AG20443 (cell line): Measurements from ENCODE around the gene MAP2K5.
A peak's percentile ranks its signal among the peaks of the same experiment; 100 is the strongest.

Experiments
- DNase-seq: peaks from one replicate; pipeline ENCODE4 v3.0.0; 2012; ENCODE audit warnings: low spot score, mixed read lengths

MAP2K5 gene

DNA sequence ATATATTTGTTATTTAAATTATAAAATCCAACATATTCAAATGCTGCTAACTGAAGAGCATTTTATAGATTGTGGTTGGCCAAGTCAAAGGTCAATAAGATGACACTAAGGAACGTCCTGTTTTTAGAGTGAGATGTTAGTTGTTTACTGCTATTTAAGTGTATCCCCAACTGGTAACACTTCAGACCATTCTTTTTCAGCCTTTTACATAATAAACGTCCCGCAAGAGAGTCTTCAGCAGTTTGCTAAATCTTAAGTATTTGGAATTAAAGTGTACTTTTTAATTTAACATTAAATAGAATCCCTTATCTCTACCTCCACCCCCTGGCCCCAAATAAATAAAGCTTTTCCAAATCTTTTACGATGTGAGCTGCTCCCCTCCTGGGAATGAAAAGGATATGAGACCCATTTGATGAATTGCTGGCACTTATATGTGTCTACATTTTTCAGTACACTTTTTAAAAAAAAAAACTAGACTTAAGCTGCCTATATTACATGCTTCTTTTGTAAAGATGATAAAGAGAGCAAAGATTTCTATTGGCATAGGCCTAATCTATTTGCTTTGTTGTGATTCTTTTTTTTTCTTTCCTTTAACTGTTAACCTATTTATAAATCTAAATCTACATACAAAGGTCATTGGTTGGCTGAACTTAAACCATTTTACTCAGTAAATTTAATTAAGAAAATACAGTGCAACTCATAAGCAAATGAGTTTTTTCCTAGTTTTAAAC, 181.0 kb downstream of the MAP2K5 start:
- no peak for DNase-seq

DNA sequence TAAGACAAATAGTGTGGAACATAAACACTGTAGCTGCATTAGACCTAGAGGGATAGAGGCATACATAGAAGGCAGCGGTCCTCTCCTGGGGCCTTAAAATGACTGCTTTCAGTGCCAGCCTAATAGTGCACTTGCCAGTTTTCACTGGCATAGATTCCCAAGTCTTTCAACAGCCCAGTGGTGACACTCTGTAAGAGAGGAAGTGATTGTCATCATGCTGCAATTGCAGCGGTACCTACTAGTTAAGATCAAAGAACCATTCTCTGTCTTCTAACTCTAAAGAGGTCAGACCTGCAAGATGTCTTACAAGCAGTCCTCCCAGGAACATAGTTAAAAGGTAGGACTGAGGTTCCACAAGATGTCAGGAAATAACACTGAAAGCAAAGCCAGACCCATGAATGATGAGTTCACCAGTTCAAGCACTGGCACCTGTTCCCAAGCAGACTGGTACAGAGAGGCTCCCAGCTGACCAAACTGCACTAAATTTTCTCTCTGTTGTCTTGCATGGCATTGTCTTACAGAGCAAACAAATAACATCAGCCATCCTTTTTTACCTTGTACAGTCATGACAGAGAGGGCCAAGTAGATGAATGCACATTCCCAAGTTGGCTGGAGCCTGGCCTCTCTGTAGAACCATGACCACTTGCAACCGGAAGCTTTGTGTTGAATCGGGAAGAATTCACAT, 182.3 kb downstream of the MAP2K5 start:
- no peak for DNase-seq

DNA sequence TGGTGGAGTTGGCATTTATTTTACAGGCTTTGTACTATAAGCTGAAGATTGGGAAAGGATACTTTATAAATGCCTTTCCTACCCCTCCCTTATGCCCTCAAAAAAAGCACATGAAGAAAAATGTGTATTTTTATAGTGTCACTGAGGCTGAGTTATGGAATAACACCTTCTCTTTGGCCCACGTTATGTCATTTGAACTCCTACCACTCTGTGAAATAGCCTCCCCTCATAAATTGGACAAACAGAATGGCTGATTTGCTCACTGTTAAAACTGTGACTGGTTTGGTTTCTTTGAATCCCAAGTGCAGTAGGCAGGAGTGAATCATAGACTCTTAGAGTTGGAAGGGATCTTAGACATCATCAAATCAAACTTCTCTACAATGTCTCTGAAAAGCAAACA, 187.6 kb downstream of the MAP2K5 start:
- DNase-seq, result no peak

- DNase-seq, result no peak
These were observed 188.7 kb downstream of the MAP2K5 start for GRCh38 chr15:67731112-67731721.

DNA sequence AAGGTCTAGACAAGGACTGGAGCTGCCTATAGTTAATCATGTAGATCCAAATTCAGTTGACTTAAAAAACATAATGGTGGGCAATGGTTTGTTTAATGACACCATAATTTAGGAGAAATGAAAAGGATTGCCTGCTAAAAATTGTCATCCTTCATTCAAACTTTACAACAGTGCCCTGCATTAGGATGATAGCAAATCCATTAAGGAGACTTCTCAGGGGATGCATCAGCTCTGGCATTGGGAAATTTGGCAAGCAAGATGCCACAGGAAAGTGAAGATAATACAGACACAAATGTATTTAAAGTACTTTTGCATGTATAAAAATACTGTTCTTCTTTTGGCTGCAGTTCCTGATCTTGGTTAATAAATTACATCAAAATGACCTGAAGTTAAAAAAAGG, 189.7 kb downstream of the MAP2K5 start:
- DNase-seq, result no peak

- no peak for DNase-seq
These were observed 190.3 kb downstream of the MAP2K5 start for GRCh38 chr15:67732671-67733374.

GRCh38 chr15:67735896-67736295, 193.4 kb downstream of the MAP2K5 start:
- DNase-seq, result no peak

GRCh38 chr15:67736810-67737209, 194.3 kb downstream of the MAP2K5 start:
- DNase-seq, result no peak

- no peak for DNase-seq
These were observed 195.6 kb downstream of the MAP2K5 start for GRCh38 chr15:67738056-67738455.

DNA sequence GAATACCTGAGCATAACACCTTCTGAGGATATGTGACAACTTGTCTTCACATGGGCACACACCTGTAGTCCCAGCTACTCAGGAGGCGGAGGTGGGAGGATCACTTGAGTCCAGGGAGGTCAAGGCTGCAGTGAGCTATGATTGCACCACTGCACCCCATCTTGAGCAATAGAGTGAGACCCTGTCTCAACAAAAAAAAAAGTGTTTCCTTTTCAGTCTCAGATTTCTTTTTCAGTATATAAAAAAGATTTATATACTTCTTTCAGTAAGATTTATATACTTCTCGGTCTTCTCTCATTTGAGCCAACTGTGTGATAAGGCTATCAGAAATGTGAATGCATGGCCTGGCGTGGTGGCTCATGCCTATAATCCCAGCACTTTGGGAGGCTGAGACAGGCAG, 197.9 kb downstream of the MAP2K5 start:
- no peak for DNase-seq

DNA sequence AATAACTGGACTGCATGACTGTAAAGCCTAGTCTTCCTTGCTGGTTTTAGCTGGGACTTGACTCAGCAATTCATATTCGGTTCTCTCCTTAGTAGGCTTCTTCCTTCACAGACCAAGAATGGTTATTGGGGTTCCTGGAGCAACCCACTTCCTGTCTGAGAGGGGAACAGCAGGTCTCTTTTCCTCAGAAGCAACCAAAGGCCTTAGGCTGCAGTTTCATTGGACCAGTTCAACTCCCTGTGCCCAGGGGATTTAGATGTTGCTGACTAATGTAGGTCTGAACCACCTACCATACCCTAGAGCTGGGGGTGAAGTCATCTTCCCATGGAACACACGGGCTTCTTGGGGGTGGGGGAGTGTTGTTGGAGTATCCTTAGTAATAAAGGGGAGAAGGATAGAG, 198.8 kb downstream of the MAP2K5 start:
- DNase-seq, result no peak

GRCh38 chr15:67743558-67743957, 201.1 kb downstream of the MAP2K5 start:
- no peak for DNase-seq

DNA sequence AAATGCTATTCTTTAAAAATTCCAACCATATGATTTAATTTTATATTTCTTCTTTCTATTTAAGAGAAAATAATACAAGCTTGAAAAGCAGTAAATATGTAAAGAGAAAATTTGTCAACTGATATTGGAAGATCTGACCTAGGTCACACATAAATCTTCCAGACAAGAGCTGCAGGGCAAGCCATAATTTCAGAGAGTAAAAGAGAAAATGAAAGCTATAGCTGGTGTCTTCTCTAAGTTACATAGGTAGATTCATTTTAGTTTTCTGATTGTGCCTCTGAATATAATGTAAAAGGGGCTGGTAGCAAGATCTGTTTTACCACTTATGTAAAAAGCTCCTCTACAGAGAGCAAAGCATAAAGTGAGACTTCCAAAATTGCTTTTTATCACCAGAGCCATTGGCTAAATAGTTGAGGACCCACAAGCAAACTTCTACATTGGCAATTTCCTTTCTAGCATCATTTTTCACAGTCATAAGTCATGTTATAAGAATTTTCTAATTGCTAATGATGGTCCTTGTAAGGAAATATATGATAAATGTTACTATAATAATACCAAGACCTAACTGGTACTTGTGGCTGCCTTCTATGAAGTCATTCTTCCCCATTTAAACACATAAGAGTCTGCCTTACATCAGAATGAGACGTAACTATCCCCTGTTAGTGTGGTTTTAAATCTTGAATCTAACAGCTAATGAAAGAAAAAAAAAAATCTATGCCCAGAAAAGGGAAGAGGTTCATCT, 202.0 kb downstream of the MAP2K5 start:
- no peak for DNase-seq

- DNase-seq, result no peak
These were observed 202.8 kb downstream of the MAP2K5 start for GRCh38 chr15:67745073-67746006.

DNA sequence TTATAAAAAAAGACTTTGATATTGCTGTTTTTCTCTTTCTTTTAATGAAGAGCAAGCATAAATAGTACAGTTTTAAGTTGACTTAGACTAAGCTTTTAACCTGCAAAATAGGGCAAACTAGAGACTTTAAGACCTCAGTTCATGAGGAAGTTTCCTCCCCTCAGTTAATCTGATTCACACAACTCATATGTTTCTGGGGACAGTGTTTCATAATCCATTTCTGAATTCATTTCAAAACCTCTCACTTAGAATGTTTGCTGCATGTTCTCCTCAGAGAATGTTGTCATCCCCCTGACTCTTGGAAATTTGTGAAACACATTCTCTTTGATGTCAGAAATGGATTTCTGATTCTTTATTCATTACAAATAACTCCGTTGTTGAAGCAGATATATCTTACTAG, 203.5 kb downstream of the MAP2K5 start:
- DNase-seq, result peak; percentile 52

GRCh38 chr15:67746450-67746849, 203.9 kb downstream of the MAP2K5 start:
- no peak for DNase-seq

DNA sequence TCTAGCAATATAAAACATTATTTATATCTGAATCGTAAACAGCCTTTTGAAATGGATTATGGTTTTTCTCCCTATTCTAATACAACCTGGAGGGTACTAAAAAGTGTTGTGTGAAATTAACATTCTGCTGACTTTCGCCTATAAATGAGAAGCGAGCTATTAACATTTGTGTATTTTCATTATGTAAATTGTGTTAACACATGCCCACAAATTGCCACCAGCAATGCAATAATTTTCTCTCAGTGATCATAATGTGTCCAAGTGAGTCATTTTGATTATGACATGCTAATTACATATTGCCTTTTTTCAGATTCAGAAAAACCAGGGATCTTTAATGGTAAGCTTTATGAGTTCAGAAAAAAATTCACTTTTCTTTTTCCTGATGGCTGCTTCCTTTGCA, 205.4 kb downstream of the MAP2K5 start:
- no peak for DNase-seq

GRCh38 chr15:67750371-67750770, 207.9 kb downstream of the MAP2K5 start:
- DNase-seq, result no peak

DNA sequence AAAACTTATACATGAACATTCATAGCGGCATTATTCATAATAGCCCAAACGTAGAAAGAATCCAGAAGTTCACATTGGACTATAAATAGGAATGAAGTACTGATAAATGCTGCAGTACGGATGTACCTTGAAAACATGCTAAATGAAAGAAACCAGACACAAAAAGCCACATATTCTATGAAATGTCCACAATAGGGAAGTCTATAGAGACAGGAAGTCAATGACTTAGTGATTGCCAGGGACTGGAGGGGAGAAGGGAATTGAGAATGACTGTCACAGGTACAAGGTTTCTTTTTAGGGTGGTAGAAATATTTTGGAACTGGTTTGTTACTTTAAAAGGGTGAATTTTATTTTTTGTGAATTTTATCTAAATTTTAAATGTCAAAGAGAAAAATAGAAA, 211.4 kb downstream of the MAP2K5 start:
- no peak for DNase-seq

- no peak for DNase-seq
These were observed 212.8 kb downstream of the MAP2K5 start for GRCh38 chr15:67755264-67755663.

DNA sequence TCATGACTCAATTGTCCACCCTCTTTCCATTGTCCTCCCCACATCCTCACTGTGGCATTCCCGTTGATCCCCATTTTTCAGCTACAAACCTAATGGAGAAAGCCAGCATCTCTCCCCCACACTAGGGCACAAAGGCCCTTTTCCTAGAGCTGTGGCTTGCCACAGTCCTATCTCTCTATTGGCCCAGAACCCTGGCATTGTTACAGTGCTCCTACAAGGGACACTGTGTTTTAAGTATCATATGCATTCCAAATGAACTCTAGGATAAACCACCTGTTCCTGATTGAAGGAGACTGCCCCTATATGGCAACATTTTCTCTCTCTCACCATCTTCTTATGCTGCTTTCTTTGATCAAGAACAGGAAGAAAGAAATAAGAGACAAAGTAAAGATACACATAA, 213.4 kb downstream of the MAP2K5 start:
- no peak for DNase-seq
